Mononuclear cell (primary cell): ENCODE measurements around the gene RECQL. TPM values are rescaled to one million over a fixed set of nuclear protein-coding genes. Genes with fewer than 3 reads are reported as not detected.

ENCODE experiments used
- total RNA-seq: library from RNA; depleted of rRNA; stranded (reverse); fragments of >200 nt; gene quantifications from one replicate; pipeline ENCODE4 v1.2.3, GENCODE V29; 2012

RECQL gene
- total RNA-seq, 1 donor: 24.3 TPM

Other genes with a start within 250 kb of the RECQL start
- under 0.01 TPM for gene SLCO1A2, start 166.7 kb downstream of the RECQL start, total RNA-seq
- not detected for gene IAPP, start 128.7 kb downstream of the RECQL start, total RNA-seq
- 68.6 TPM for gene PYROXD1, start 64.0 kb downstream of the RECQL start, total RNA-seq
- gene GOLT1B, start 154 bp upstream of the RECQL start, total RNA-seq: 116 TPM
- 11.2 TPM for gene SPX, start 24.7 kb upstream of the RECQL start, total RNA-seq
- gene GYS2, start 103.2 kb upstream of the RECQL start, total RNA-seq: not detected
- 571 TPM for gene LDHB, start 156.2 kb upstream of the RECQL start, total RNA-seq